HG03439 (cell line): ENCODE data around the gene CDC45.
A peak's percentile ranks its signal among the peaks of the same experiment; 100 is the strongest.

Source experiments
- ATAC-seq: cut with Tn5 transposase; IDR thresholded peaks from one replicate; pipeline ENCODE4 v1.9.1; 2021; ENCODE audit warnings: mild to moderate bottlenecking, moderate library complexity; ENCODE audit not compliant: unreplicated experiment

CDC45 gene

GRCh38 chr22:19467912-19468311 is 11.8 kb upstream of the CDC45 start:
- no peak for ATAC-seq

GRCh38 chr22:19469421-19469820 is 10.3 kb upstream of the CDC45 start:
- ATAC-seq: no peak

GRCh38 chr22:19470010-19470409 is 9.7 kb upstream of the CDC45 start:
- ATAC-seq: no peak

- ATAC-seq: no peak
Measured at GRCh38 chr22:19471572-19471971, 8.1 kb upstream of the CDC45 start.

GRCh38 chr22:19472233-19472632 is 7.5 kb upstream of the CDC45 start:
- no peak for ATAC-seq

GRCh38 chr22:19473578-19473977 is 6.1 kb upstream of the CDC45 start:
- ATAC-seq: no peak

- no peak for ATAC-seq
Measured at GRCh38 chr22:19476023-19476422, 3.7 kb upstream of the CDC45 start.

GRCh38 chr22:19477321-19478044 is 2.2 kb upstream of the CDC45 start:
- no peak for ATAC-seq

GRCh38 chr22:19478045-19478900 is 1.4 kb upstream of the CDC45 start:
- ATAC-seq: no peak

GRCh38 chr22:19478901-19479354 is 792 bp upstream of the CDC45 start, which contains the start of gene UFD1:
Gene UFD1, minus strand, starts transcription at chr22:19479193. Its CDS starts 108 bp downstream, at chr22:19479085.
- peak; percentile 51 for ATAC-seq

GRCh38 chr22:19480173-19480568 is 451 bp downstream of the CDC45 start:
- ATAC-seq: peak; percentile 2

GRCh38 chr22:19480789-19481188 is 1.1 kb downstream of the CDC45 start:
- ATAC-seq: no peak

- ATAC-seq: no peak
Measured at GRCh38 chr22:19482297-19482696, 2.6 kb downstream of the CDC45 start.

GRCh38 chr22:19483481-19484244 is 3.9 kb downstream of the CDC45 start:
- ATAC-seq: no peak

- no peak for ATAC-seq
Measured at GRCh38 chr22:19488285-19488684, 8.6 kb downstream of the CDC45 start.

- ATAC-seq: no peak
Measured at GRCh38 chr22:19488884-19489843, 9.4 kb downstream of the CDC45 start.

GRCh38 chr22:19490628-19491230 is 11.0 kb downstream of the CDC45 start:
- no peak for ATAC-seq

GRCh38 chr22:19492504-19493174 is 12.9 kb downstream of the CDC45 start:
- no peak for ATAC-seq

- ATAC-seq: no peak
Measured at GRCh38 chr22:19494001-19494560, 14.4 kb downstream of the CDC45 start.
